Activated naive CD8-positive, alpha-beta T cell treated with anti-CD3 and anti-CD28 coated beads, Interleukin-2, amount 50 U/mL, for 16 hours (primary cell): Measurements from ENCODE around the gene NR2C2.
A peak's percentile ranks its signal among the peaks of the same experiment; 100 is the strongest.

ENCODE experiments used
- DNase-seq: peaks from one replicate; pipeline ENCODE4 v3.0.0-alpha.2; 2020; ENCODE audit warnings: low read depth, low spot score

NR2C2 gene

GRCh38 chr3:15017191-15017590, 69.8 kb downstream of the NR2C2 start:
- no peak for DNase-seq

GRCh38 chr3:15023249-15023648, 75.9 kb downstream of the NR2C2 start:
- no peak for DNase-seq

- no peak for DNase-seq
Observed at GRCh38 chr3:15023719-15024118, 76.3 kb downstream of the NR2C2 start.

GRCh38 chr3:15029625-15030024, 82.2 kb downstream of the NR2C2 start:
- DNase-seq: no peak

GRCh38 chr3:15032650-15033049, 85.3 kb downstream of the NR2C2 start:
- no peak for DNase-seq

- no peak for DNase-seq
Observed at GRCh38 chr3:15033103-15033502, 85.7 kb downstream of the NR2C2 start.

- no peak for DNase-seq
Observed at GRCh38 chr3:15038306-15038705, 90.9 kb downstream of the NR2C2 start.

- DNase-seq: no peak
Observed at GRCh38 chr3:15040844-15041243, 93.5 kb downstream of the NR2C2 start.

- DNase-seq: no peak
Observed at GRCh38 chr3:15041950-15042349, 94.6 kb downstream of the NR2C2 start.

- DNase-seq: no peak
Observed at GRCh38 chr3:15042936-15043335, 95.6 kb downstream of the NR2C2 start.

- no peak for DNase-seq
Observed at GRCh38 chr3:15043408-15044171, 96.2 kb downstream of the NR2C2 start.

- no peak for DNase-seq
Observed at GRCh38 chr3:15044326-15044725, 96.9 kb downstream of the NR2C2 start.

GRCh38 chr3:15045667-15046066, 98.3 kb downstream of the NR2C2 start:
- no peak for DNase-seq

GRCh38 chr3:15049584-15049983, 102.2 kb downstream of the NR2C2 start:
- DNase-seq: no peak

- DNase-seq: no peak
Observed at GRCh38 chr3:15050405-15051092, 103.2 kb downstream of the NR2C2 start.

- no peak for DNase-seq
Observed at GRCh38 chr3:15051531-15051930, 104.1 kb downstream of the NR2C2 start.

GRCh38 chr3:15052335-15053242, 105.2 kb downstream of the NR2C2 start:
- DNase-seq: no peak

- no peak for DNase-seq
Observed at GRCh38 chr3:15053541-15053940, 106.2 kb downstream of the NR2C2 start.

- peak; percentile 20 for DNase-seq
Observed at GRCh38 chr3:15055019-15055557, 107.7 kb downstream of the NR2C2 start.

- DNase-seq: no peak
Observed at GRCh38 chr3:15056676-15057404, 109.5 kb downstream of the NR2C2 start.

GRCh38 chr3:15060029-15060428, 112.6 kb downstream of the NR2C2 start:
- DNase-seq: no peak
